GM10266 (cell line): Measurements from ENCODE around the gene KCNQ5.

Experiments
- DNase-seq: peaks from one replicate; pipeline ENCODE4 v3.0.0; 2012; ENCODE audit errors: extremely low spot score
- TF ChIP-seq, protein P1 (sequence below): IDR thresholded peaks from 2 replicates; pipeline ENCODE4 v1.5.1; 2012; ENCODE audit warnings: mild to moderate bottlenecking, low read depth; ENCODE audit not compliant: control insufficient read depth, insufficient read depth; ENCODE audit errors: missing control alignments

KCNQ5 gene

GRCh38 chr6:73074175-73074574 is 452.3 kb downstream of the KCNQ5 start:
- TF ChIP-seq, protein P1, sequence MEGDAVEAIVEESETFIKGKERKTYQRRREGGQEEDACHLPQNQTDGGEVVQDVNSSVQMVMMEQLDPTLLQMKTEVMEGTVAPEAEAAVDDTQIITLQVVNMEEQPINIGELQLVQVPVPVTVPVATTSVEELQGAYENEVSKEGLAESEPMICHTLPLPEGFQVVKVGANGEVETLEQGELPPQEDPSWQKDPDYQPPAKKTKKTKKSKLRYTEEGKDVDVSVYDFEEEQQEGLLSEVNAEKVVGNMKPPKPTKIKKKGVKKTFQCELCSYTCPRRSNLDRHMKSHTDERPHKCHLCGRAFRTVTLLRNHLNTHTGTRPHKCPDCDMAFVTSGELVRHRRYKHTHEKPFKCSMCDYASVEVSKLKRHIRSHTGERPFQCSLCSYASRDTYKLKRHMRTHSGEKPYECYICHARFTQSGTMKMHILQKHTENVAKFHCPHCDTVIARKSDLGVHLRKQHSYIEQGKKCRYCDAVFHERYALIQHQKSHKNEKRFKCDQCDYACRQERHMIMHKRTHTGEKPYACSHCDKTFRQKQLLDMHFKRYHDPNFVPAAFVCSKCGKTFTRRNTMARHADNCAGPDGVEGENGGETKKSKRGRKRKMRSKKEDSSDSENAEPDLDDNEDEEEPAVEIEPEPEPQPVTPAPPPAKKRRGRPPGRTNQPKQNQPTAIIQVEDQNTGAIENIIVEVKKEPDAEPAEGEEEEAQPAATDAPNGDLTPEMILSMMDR = no peak
- no peak for DNase-seq

GRCh38 chr6:73076211-73076954 is 454.5 kb downstream of the KCNQ5 start:
- TF ChIP-seq, protein P1 = no peak
- DNase-seq = no peak

GRCh38 chr6:73078333-73078862 is 456.5 kb downstream of the KCNQ5 start:
- TF ChIP-seq, protein P1 = no peak
- DNase-seq = no peak

DNA sequence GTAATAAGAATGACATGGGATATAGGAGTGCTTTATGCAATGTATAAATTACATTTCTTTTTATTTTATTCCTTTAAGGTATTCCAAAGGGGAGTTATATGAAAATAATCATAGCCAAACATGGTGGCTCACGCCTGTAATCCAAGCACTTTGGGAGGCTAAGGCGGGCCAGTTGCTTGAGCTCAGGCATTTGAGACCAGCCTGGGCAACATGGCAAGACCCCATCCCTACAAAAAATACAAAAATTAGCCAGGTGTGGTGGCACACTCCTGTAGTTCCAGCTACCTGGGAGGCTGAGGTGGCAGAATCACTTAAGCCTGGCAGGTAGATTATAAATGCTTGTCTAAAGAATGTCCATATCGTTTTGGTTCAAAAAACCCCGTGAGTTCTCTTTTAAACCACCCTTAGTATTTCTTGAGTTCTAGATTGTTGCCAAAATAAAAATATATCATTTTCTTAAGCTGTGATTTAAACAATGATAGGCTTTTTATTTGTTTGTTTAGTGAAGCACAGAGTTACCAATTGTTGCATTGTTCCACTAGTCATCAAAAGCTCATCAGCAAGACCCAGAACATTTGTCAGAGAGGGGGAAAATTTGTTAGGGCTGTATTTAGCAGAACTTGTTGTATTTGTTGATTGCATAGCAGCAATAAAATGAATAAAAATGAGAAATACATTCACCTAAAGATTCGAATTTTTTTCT is 457.2 kb downstream of the KCNQ5 start:
- TF ChIP-seq, protein P1 = no peak
- DNase-seq = no peak

GRCh38 chr6:73079611-73079955 is 457.7 kb downstream of the KCNQ5 start:
- no peak for DNase-seq
- TF ChIP-seq, protein P1 = no peak

DNA sequence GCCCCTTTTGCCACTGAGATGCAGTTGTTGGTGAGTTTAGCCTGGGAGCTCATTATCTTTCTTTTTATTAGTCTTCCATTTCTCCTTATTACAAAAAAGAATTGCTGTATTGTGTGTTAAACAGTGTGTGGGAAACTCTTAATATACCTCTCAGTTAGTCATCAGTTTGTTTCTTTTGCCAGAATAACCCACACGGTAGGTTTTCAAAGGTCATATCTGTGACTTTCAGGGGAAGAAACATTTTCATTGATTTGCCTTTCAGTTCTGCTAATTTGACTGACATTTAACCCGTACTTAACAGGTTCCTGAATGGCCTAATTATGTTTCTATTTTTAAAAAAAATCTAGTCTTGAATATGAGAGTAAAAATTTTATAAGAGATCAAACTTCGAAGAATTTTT is 458.1 kb downstream of the KCNQ5 start:
- TF ChIP-seq, protein P1 = no peak
- DNase-seq = peak; percentile 10

- TF ChIP-seq, protein P1 = no peak
- no peak for DNase-seq
Measured at GRCh38 chr6:73081955-73082354, 460.1 kb downstream of the KCNQ5 start.
